ENCODE results near the gene NR2F2.

DNA sequence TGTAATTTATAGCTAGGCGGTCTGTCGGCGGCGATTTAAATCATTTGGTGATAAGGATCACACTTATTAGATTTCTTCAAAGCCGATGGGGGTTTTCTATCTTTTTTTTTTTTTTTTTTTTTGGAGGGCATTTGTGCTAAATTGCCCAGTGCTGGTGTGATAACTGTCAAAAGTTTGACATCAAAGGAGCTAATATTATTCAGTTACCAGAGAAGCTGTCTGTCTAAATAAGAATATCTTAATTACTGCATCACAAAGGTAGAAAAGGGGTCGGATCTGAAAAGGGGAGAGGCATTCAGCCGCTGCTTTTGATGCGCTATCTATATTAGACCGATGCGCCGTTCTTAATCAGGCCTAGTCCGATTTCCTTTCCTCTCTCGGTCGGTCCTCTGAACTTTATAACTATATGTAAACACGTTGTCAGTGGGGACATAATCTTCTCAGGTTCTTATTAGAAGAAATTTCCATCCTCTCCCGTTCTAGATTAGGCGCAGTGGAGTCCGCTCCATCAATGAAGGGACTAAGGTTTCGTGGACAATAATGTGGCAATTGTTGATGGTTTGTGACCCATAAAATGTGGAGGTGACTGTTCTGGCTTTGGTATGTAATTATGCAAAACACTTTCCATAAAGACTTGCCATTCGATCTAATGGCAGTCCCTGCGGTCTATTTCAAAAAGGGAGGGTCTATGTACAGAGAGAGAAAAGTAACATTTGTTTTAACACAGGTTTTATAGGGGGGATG, 31.7 kb downstream of the NR2F2 start:
- no peak for TF ChIP-seq TARDBP (IDR thresholded peaks at IDR 0.05)
- TF ChIP-seq, protein P1, sequence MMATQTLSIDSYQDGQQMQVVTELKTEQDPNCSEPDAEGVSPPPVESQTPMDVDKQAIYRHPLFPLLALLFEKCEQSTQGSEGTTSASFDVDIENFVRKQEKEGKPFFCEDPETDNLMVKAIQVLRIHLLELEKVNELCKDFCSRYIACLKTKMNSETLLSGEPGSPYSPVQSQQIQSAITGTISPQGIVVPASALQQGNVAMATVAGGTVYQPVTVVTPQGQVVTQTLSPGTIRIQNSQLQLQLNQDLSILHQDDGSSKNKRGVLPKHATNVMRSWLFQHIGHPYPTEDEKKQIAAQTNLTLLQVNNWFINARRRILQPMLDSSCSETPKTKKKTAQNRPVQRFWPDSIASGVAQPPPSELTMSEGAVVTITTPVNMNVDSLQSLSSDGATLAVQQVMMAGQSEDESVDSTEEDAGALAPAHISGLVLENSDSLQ (IDR thresholded peaks at IDR 0.05) = peak; percentile 75
- no peak for TF ChIP-seq ELF4 (IDR thresholded peaks at IDR 0.05)
- TF ChIP-seq FOXA1 (IDR thresholded peaks at IDR 0.05) = no peak
- TF ChIP-seq NFRKB (IDR thresholded peaks at IDR 0.05) = no peak
- TF ChIP-seq HDGF (IDR thresholded peaks at IDR 0.05; ENCODE audit: borderline replicate concordance) = no peak
- TF ChIP-seq BHLHE40 (IDR thresholded peaks at IDR 0.05; ENCODE audit: borderline replicate concordance) = no peak
- TF ChIP-seq FOXM1 (IDR thresholded peaks at IDR 0.05; ENCODE audit: borderline replicate concordance) = no peak
- no peak for TF ChIP-seq SP1 (IDR thresholded peaks at IDR 0.05)
- TF ChIP-seq SUZ12 (IDR thresholded peaks at IDR 0.05) = no peak
- no peak for TF ChIP-seq FOXK2 (IDR thresholded peaks at IDR 0.05)
- TF ChIP-seq LEF1 (IDR thresholded peaks at IDR 0.05; ENCODE audit: borderline replicate concordance) = no peak
- no peak for TF ChIP-seq ZNF384 (IDR thresholded peaks at IDR 0.05)
